H9 (cell line): ENCODE results near the gene GLP2R. TPM values are rescaled to one million over a fixed set of nuclear protein-coding genes. Genes with fewer than 3 reads are reported as not detected.

Experiments
- DNase-seq: peaks from one replicate; pipeline ENCODE4 v3.0.0-alpha.2; 2017
- H2AFZ ChIP-seq: one replicate; pipeline ENCODE4 v1.6.1; 2013; ENCODE audit warnings: mild to moderate bottlenecking, low read length, control low read depth, moderate library complexity
- H2AK5ac ChIP-seq: 2 replicates; pipeline ENCODE4 v1.6.1; 2013; ENCODE audit warnings: low read length, control low read depth, mixed read lengths; ENCODE audit not compliant: insufficient read length
- H2BK120ac ChIP-seq: one replicate; pipeline ENCODE4 v1.6.1; 2013; ENCODE audit warnings: low read depth, mild to moderate bottlenecking, low read length, control low read depth, inconsistent platforms; ENCODE audit not compliant: poor library complexity, severe bottlenecking
- H2BK12ac ChIP-seq: 2 replicates; pipeline ENCODE4 v1.6.1; 2013; ENCODE audit warnings: low read length, control low read depth, mixed read lengths, low read depth; ENCODE audit not compliant: insufficient read length
- H2BK15ac ChIP-seq: 2 replicates; pipeline ENCODE4 v1.6.1; 2013; ENCODE audit warnings: low read depth, low read length, control low read depth
- H2BK20ac ChIP-seq: one replicate; pipeline ENCODE4 v1.6.1; 2013; ENCODE audit warnings: low read depth, mild to moderate bottlenecking, low read length, control low read depth, inconsistent platforms; ENCODE audit not compliant: poor library complexity, severe bottlenecking
- H2BK5ac ChIP-seq: 2 replicates; pipeline ENCODE4 v1.6.1; 2013; ENCODE audit warnings: low read length, control low read depth, mixed read lengths; ENCODE audit not compliant: insufficient read length
- H3K14ac ChIP-seq: 2 replicates; pipeline ENCODE4 v1.6.1; 2013; ENCODE audit warnings: low read length, control low read depth; ENCODE audit not compliant: insufficient read depth
- H3K18ac ChIP-seq: 2 replicates; pipeline ENCODE4 v1.6.1; 2013; ENCODE audit warnings: low read depth, mild to moderate bottlenecking, mixed read lengths, low read length, control low read depth; ENCODE audit not compliant: insufficient read length
- H3K23ac ChIP-seq: 2 replicates; pipeline ENCODE4 v1.6.1; 2013; ENCODE audit warnings: low read length, control low read depth, mixed read lengths, low read depth; ENCODE audit not compliant: insufficient read length
- H3K23me2 ChIP-seq: 2 replicates; pipeline ENCODE4 v1.6.1; 2013; ENCODE audit warnings: low read depth, mild to moderate bottlenecking, mixed read lengths, low read length, control low read depth; ENCODE audit not compliant: insufficient read length, poor library complexity, severe bottlenecking
- H3K27ac ChIP-seq: 2 replicates; pipeline ENCODE4 v1.5.1; 2013; ENCODE audit warnings: low read length, control low read depth, mixed read lengths, low read depth; ENCODE audit not compliant: insufficient read length
- H3K27me3 ChIP-seq: 2 replicates; pipeline ENCODE4 v1.6.1; 2013; ENCODE audit warnings: low read length, control low read depth, inconsistent platforms; ENCODE audit not compliant: insufficient read depth
- H3K4ac ChIP-seq: 2 replicates; pipeline ENCODE4 v1.6.1; 2013; ENCODE audit warnings: low read depth, mild to moderate bottlenecking, control low read depth, inconsistent platforms, low read length, moderate library complexity
- H3K4me1 ChIP-seq: 2 replicates; pipeline ENCODE4 v1.6.1; 2013; ENCODE audit warnings: low read length, control low read depth, inconsistent platforms; ENCODE audit not compliant: insufficient read depth
- H3K4me2 ChIP-seq: 2 replicates; pipeline ENCODE4 v1.6.1; 2013; ENCODE audit warnings: low read length, control low read depth, mixed read lengths; ENCODE audit not compliant: insufficient read length, insufficient read depth
- H3K56ac ChIP-seq: 2 replicates; pipeline ENCODE4 v1.6.1; 2013; ENCODE audit warnings: low read depth, mild to moderate bottlenecking, mixed read lengths, low read length, control low read depth; ENCODE audit not compliant: insufficient read length
- H3K79me1 ChIP-seq: 2 replicates; pipeline ENCODE4 v1.6.1; 2013; ENCODE audit warnings: low read depth, mild to moderate bottlenecking, moderate library complexity, low read length, control low read depth, inconsistent platforms; ENCODE audit not compliant: insufficient read depth, poor library complexity, severe bottlenecking
- H3K79me2 ChIP-seq: 2 replicates; pipeline ENCODE4 v1.6.1; 2013; ENCODE audit warnings: low read length, control low read depth, inconsistent platforms; ENCODE audit not compliant: insufficient read depth
- H3K9ac ChIP-seq: 2 replicates; pipeline ENCODE4 v1.6.1; 2013; ENCODE audit warnings: low read length, control low read depth, mixed read lengths; ENCODE audit not compliant: insufficient read length; ENCODE audit errors: extremely low read depth
- H3K9me3 ChIP-seq: one replicate; pipeline ENCODE4 v1.6.1; 2013; ENCODE audit warnings: low read depth, low read length, inconsistent platforms; ENCODE audit not compliant: control insufficient read depth
- H3T11ph ChIP-seq: one replicate; pipeline ENCODE4 v1.6.1; 2013; ENCODE audit warnings: mild to moderate bottlenecking, low read length, control low read depth, inconsistent platforms
- H4K20me1 ChIP-seq: one replicate; pipeline ENCODE4 v1.6.1; 2013; ENCODE audit not compliant: control insufficient read depth, insufficient read length, insufficient read depth
- H4K5ac ChIP-seq: 2 replicates; pipeline ENCODE4 v1.6.1; 2013; ENCODE audit warnings: low read depth, mild to moderate bottlenecking, mixed read lengths, low read length, control low read depth; ENCODE audit not compliant: insufficient read length
- H4K8ac ChIP-seq: replicated peaks from 2 replicates; pipeline ENCODE4 v1.6.1; 2013; ENCODE audit warnings: low read length, control low read depth, mixed read lengths, low read depth; ENCODE audit not compliant: insufficient read length
- H4K91ac ChIP-seq: 2 replicates; pipeline ENCODE4 v1.6.1; 2013; ENCODE audit warnings: low read depth, mild to moderate bottlenecking, moderate library complexity, mixed read lengths, low read length, control low read depth; ENCODE audit not compliant: insufficient read length
- H3K27ac Mint-ChIP-seq, 3 experiments: 2 replicates in 2 of 3; 3 replicates in 1 of 3; pipeline ENCODE4 v1.8.0; 2020 to 2021; ENCODE audit warnings: mixed read lengths in 3 of 3, mild to moderate bottlenecking in 1 of 3, moderate library complexity in 1 of 3
- H3K27me3 Mint-ChIP-seq: 2 replicates; pipeline ENCODE4 v1.8.0; 2021; ENCODE audit warnings: low read depth, mild to moderate bottlenecking, moderate library complexity, mixed read lengths
- H3K36me3 Mint-ChIP-seq, 3 experiments: 2 replicates in 2 of 3; 3 replicates in 1 of 3; pipeline ENCODE4 v1.8.0; 2020 to 2021; ENCODE audit warnings: low read depth in 3 of 3, mixed read lengths in 3 of 3; ENCODE audit not compliant: insufficient read depth in 1 of 3
- H3K4me1 Mint-ChIP-seq, 2 experiments: 2 replicates each; pipeline ENCODE4 v1.8.0; 2020; ENCODE audit warnings: mixed read lengths in 2 of 2
- H3K4me3 Mint-ChIP-seq, 2 experiments: 2 replicates in 1 of 2; 3 replicates in 1 of 2; pipeline ENCODE4 v1.8.0; 2020 to 2021; ENCODE audit warnings: mild to moderate bottlenecking in 2 of 2, mixed read lengths in 2 of 2, moderate library complexity in 1 of 2
- H3K9me3 Mint-ChIP-seq, 2 experiments: 2 replicates in 1 of 2; 3 replicates in 1 of 2; pipeline ENCODE4 v1.8.0; 2020; ENCODE audit warnings: mild to moderate bottlenecking in 2 of 2, mixed read lengths in 2 of 2, moderate library complexity in 1 of 2
- WGBS: extraction: QIAGEN DNeasy Blood & Tissue Kit; methylation state at CpG from one replicate; pipeline ENCODE4 v1.1.7; 2013; ENCODE audit warnings: missing lambda C conversion rate, low lambda C conversion rate, mixed read lengths; ENCODE audit not compliant: insufficient read length; ENCODE audit errors: extremely low coverage; 5-methylcytosine and 5-hydroxymethylcytosine counted together
- total RNA-seq: library from RNA; stranded (reverse); gene quantifications from 2 replicates; pipeline ENCODE4 v1.2.1, GENCODE V29; 2021
- TF ChIP-seq, protein P1 (sequence below): fragments of 200-600 bp; sonication (generic); conservative IDR thresholded peaks from 3 replicates; pipeline ENCODE4 v1.8.0; 2021; ENCODE audit warnings: antibody characterized with exemption, mild to moderate bottlenecking

Gene GLP2R
- total RNA-seq, 1 experiment from 2014 or later = not detected

DNA sequence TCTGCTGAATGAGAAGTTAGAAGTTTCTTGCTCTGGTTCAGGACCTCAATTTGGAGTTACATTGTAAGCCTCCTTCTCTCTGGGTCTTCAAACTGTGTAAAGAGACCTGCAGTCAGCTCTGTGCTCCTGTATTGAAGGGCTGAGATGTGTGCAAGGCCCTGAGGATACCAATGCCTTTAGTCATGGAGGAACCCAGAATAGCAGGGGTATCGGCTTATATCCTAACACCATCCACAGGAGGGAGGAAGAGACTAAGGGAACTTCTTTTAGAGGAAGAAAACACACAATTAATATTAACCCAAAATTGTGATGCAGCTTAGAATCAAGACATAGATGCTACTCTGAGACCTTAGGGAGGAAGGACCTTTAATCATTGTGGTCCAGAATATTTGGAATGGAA, 36.5 kb downstream of the GLP2R start:
- Mint-ChIP-seq H3K27ac (no peak overlapping the region; a peak in 1 of 7 replicates), H3K4me1 (no peaks in the 10 kb centered on the region), H3K9me3 (peaks cover 8 to 25% of the 10 kb centered on the region in 2 experiments; a peak in 4 of 5 replicates), H3K27me3 (peaks cover 9% of the 10 kb centered on the region), H3K36me3 (no peaks in the 10 kb centered on the region; a peak in 1 of 7 replicates), H3K4me3 (no peak overlapping the region)
- H4K5ac ChIP-seq = no peak overlapping the region
- H3K4ac ChIP-seq = no peak overlapping the region
- H3K79me1 ChIP-seq = no peaks in the 10 kb centered on the region
- H4K91ac ChIP-seq = no peak overlapping the region
- H3K79me2 ChIP-seq = no peaks in the 10 kb centered on the region
- no peak overlapping the region for H2AFZ ChIP-seq
- H3K23ac ChIP-seq = no peak overlapping the region
- no peaks in the 10 kb centered on the region for H3K27me3 ChIP-seq
- H2BK20ac ChIP-seq = no peak overlapping the region
- H2AK5ac ChIP-seq = no peak overlapping the region
- no peaks in the 10 kb centered on the region for H3K9me3 ChIP-seq
- H2BK15ac ChIP-seq = no peak overlapping the region
- no peak overlapping the region for H3K9ac ChIP-seq
- H2BK12ac ChIP-seq = no peak overlapping the region
- no peak overlapping the region for H3K4me2 ChIP-seq
- WGBS = no CpG with 5 or more reads among the region's 1 CpG
- H2BK5ac ChIP-seq = no peak overlapping the region
- H3K23me2 ChIP-seq = no peaks in the 10 kb centered on the region
- H2BK120ac ChIP-seq = no peak overlapping the region
- H3T11ph ChIP-seq = no peak overlapping the region
- no peak overlapping the region for H3K27ac ChIP-seq
- H3K56ac ChIP-seq = no peak overlapping the region
- H3K18ac ChIP-seq = no peak overlapping the region
- no peaks in the 10 kb centered on the region for H3K4me1 ChIP-seq
- H4K8ac ChIP-seq = no peak overlapping the region
- TF ChIP-seq, protein P1, sequence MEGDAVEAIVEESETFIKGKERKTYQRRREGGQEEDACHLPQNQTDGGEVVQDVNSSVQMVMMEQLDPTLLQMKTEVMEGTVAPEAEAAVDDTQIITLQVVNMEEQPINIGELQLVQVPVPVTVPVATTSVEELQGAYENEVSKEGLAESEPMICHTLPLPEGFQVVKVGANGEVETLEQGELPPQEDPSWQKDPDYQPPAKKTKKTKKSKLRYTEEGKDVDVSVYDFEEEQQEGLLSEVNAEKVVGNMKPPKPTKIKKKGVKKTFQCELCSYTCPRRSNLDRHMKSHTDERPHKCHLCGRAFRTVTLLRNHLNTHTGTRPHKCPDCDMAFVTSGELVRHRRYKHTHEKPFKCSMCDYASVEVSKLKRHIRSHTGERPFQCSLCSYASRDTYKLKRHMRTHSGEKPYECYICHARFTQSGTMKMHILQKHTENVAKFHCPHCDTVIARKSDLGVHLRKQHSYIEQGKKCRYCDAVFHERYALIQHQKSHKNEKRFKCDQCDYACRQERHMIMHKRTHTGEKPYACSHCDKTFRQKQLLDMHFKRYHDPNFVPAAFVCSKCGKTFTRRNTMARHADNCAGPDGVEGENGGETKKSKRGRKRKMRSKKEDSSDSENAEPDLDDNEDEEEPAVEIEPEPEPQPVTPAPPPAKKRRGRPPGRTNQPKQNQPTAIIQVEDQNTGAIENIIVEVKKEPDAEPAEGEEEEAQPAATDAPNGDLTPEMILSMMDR = no peak
- no peak for DNase-seq
- H3K14ac ChIP-seq = no peak overlapping the region
- no peaks in the 10 kb centered on the region for H4K20me1 ChIP-seq
